Endodermal cell (in vitro differentiated cells): ENCODE results near the gene CCDC69. TPM values are rescaled to one million over a fixed set of nuclear protein-coding genes. Genes with fewer than 3 reads are reported as not detected.

Source experiments
- DNase-seq: peaks from one replicate; pipeline ENCODE4 v3.0.0-alpha.2; 2017
- H3K27ac ChIP-seq: 2 replicates; pipeline ENCODE4 v1.5.1; 2013; ENCODE audit warnings: mild to moderate bottlenecking, low read depth, low read length, moderate library complexity
- H3K27me3 ChIP-seq: 2 replicates; pipeline ENCODE4 v1.6.1; 2013; ENCODE audit warnings: mild to moderate bottlenecking, low read length, moderate library complexity; ENCODE audit not compliant: insufficient read depth, control insufficient read depth, poor library complexity, severe bottlenecking
- H3K36me3 ChIP-seq: 2 replicates; pipeline ENCODE4 v1.7.0; 2013; ENCODE audit warnings: mild to moderate bottlenecking, low read length, moderate library complexity; ENCODE audit not compliant: control insufficient read depth, insufficient read depth
- H3K4me1 ChIP-seq: one replicate; pipeline ENCODE4 v1.7.0; 2013; ENCODE audit warnings: low read length; ENCODE audit not compliant: control insufficient read depth, insufficient read depth
- H3K4me3 ChIP-seq: 2 replicates; pipeline ENCODE4 v1.5.1; 2013; ENCODE audit warnings: mild to moderate bottlenecking, low read length, moderate library complexity
- H3K9ac ChIP-seq: 2 replicates; pipeline ENCODE4 v1.6.1; 2013; ENCODE audit warnings: mild to moderate bottlenecking, low read length, moderate library complexity; ENCODE audit not compliant: poor library complexity, severe bottlenecking; ENCODE audit errors: extremely low read depth
- H3K9me3 ChIP-seq: 2 replicates; pipeline ENCODE4 v1.6.1; 2013; ENCODE audit warnings: mild to moderate bottlenecking, low read length, moderate library complexity; ENCODE audit not compliant: control insufficient read depth
- H3K27ac Mint-ChIP-seq: 2 replicates; pipeline ENCODE4 v1.8.0; 2020; ENCODE audit warnings: mixed read lengths
- H3K27me3 Mint-ChIP-seq: 2 replicates; pipeline ENCODE4 v1.8.0; 2021; ENCODE audit warnings: mild to moderate bottlenecking, mixed read lengths; ENCODE audit not compliant: insufficient read depth
- H3K36me3 Mint-ChIP-seq: 2 replicates; pipeline ENCODE4 v1.8.0; 2020; ENCODE audit warnings: low read depth, mixed read lengths
- H3K4me1 Mint-ChIP-seq: 2 replicates; pipeline ENCODE4 v1.8.0; 2020; ENCODE audit warnings: mixed read lengths
- H3K4me3 Mint-ChIP-seq: 2 replicates; pipeline ENCODE4 v1.8.0; 2020; ENCODE audit warnings: mild to moderate bottlenecking, moderate library complexity, mixed read lengths
- H3K9me3 Mint-ChIP-seq: 2 replicates; pipeline ENCODE4 v1.8.0; 2020; ENCODE audit warnings: mild to moderate bottlenecking, mixed read lengths
- CTCF ChIP-seq: fragments of 200-600 bp; sonication (generic); conservative IDR thresholded peaks from 2 replicates; pipeline ENCODE4 v1.5.0; 2021; ENCODE audit warnings: antibody characterized with exemption, mild to moderate bottlenecking
- WGBS, 2 experiments: methylation state at CpG; one replicate each; pipeline versions ENCODE4 v1.1.5 to v1.1.7; 2013; ENCODE audit warnings: missing lambda C conversion rate in 2 of 2, mixed read lengths in 1 of 2; ENCODE audit not compliant: insufficient coverage in 1 of 2, insufficient read length in 1 of 2; 5-methylcytosine and 5-hydroxymethylcytosine counted together
- total RNA-seq, 2 donors: library from RNA; stranded (reverse); fragmentation: NEBNext Ultra II Directional in 1 of 2; extraction: Animal tissue kit (Norgen Biotek cat#: 25700) in 1 of 2; gene quantifications; 2 replicates in 1 of 2; 3 replicates in 1 of 2; pipeline ENCODE4 v1.2.1, GENCODE V29; 2021

Gene CCDC69
- total RNA-seq, 2 donors from 2014 or later: 4.4 to 6.4 TPM

- H3K27ac ChIP-seq: no peak overlapping the region
- H3K4me1 ChIP-seq: peaks cover 7% of the 10 kb centered on the region
- no peak overlapping the region for H3K27ac Mint-ChIP-seq
- WGBS, 2 experiments: 85 to 97% methylated on average over 8 to 9 of the region's 9 CpGs
- no peaks in the 10 kb centered on the region for H3K9me3 ChIP-seq
- no peak overlapping the region for H3K4me3 ChIP-seq
- H3K36me3 Mint-ChIP-seq: no peaks in the 10 kb centered on the region
- DNase-seq: no peak
- H3K4me1 Mint-ChIP-seq: peaks cover 45% of the 10 kb centered on the region
- peaks cover 5% of the 10 kb centered on the region for H3K9me3 Mint-ChIP-seq
- peaks cover 7% of the 10 kb centered on the region for H3K36me3 ChIP-seq
- no peak overlapping the region for H3K9ac ChIP-seq
- H3K4me3 Mint-ChIP-seq: no peak overlapping the region
- H3K27me3 Mint-ChIP-seq: no peaks in the 10 kb centered on the region
- H3K27me3 ChIP-seq: no peaks in the 10 kb centered on the region
- no peak for TF ChIP-seq CTCF
Measured at GRCh38 chr5:151159649-151160373, 64.1 kb downstream of the CCDC69 start.

- DNase-seq: peak; percentile 87
- Mint-ChIP-seq H3K36me3 (peaks cover 6% of the 10 kb centered on the region), H3K27me3 (no peaks in the 10 kb centered on the region), H3K9me3 (no peaks in the 10 kb centered on the region), H3K4me3 (peak overlapping the region; percentile 86), H3K4me1 (peaks cover 51% of the 10 kb centered on the region), H3K27ac (peak overlapping the region; percentile 82)
- Histone ChIP-seq H3K27ac (no peak overlapping the region), H3K36me3 (peaks cover 16% of the 10 kb centered on the region), H3K27me3 (no peaks in the 10 kb centered on the region), H3K4me3 (peak overlapping the region; percentile 94), H3K9ac (peak overlapping the region; percentile 80), H3K4me1 (peaks cover 12% of the 10 kb centered on the region), H3K9me3 (no peaks in the 10 kb centered on the region)
- 12 to 17% methylated on average over 3 to 6 of the region's 6 CpGs for WGBS, 2 experiments
- no peak for TF ChIP-seq CTCF
Measured at GRCh38 chr5:151158287-151158661, 65.6 kb downstream of the CCDC69 start.

- peaks cover 6% of the 10 kb centered on the region for H3K36me3 Mint-ChIP-seq
- WGBS, 2 experiments: 1 to 9% methylated on average over 20 to 60 of the region's 60 CpGs
- no peak for TF ChIP-seq CTCF
- no peaks in the 10 kb centered on the region for H3K9me3 ChIP-seq
- peak; percentile 92 for DNase-seq
- peak within 1 kb of the TSS; percentile 94 for H3K4me3 ChIP-seq
- no peaks in the 10 kb centered on the region for H3K27me3 ChIP-seq
- peak within 1 kb of the TSS; percentile 86 for H3K4me3 Mint-ChIP-seq
- peak within 1 kb of the TSS; percentile 80 for H3K9ac ChIP-seq
- H3K27ac Mint-ChIP-seq: peak within 1 kb of the TSS; percentile 84
- H3K9me3 Mint-ChIP-seq: no peaks in the 10 kb centered on the region
- peaks cover 12% of the 10 kb centered on the region for H3K4me1 ChIP-seq
- no peaks in the 10 kb centered on the region for H3K27me3 Mint-ChIP-seq
- H3K36me3 ChIP-seq: peaks cover 20% of the 10 kb centered on the region
- H3K4me1 Mint-ChIP-seq: peaks cover 52% of the 10 kb centered on the region
- H3K27ac ChIP-seq: peak within 1 kb of the TSS; percentile 76
Measured at GRCh38 chr5:151157426-151158286, 66.2 kb downstream of the CCDC69 start, which contains the start of gene ANXA6. TSS of gene ANXA6 (minus strand) at chr5:151157779. CDS start at chr5:151147901, 9,878 bp downstream.
